Glomerular visceral epithelial cell (primary cell): Measurements from ENCODE around the gene KCNH1.

Experiments
- DNase-seq: peaks from one replicate; pipeline ENCODE4 v3.0.0-alpha.2; 2016; ENCODE audit errors: extremely low spot score

KCNH1 gene

DNA sequence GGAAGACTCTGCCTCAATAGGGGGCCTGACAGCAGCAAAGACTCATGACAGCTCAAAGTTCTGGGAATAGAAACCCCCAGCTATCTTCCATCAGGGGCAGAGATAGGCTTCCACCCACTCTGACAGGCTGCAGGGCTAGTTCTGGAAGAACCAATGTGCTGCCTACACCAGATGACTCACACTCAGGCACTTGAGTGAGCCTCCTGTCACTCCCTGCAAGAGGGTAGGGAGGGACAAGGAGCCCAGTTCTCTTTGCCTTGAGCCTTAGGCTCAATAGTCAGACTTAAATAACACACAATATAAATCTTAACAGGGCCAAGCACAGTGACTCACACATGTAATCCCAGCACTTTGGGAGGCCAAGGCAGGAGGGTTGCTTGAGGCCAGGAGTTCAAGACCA, 418.9 kb downstream of the KCNH1 start:
- no peak for DNase-seq

DNA sequence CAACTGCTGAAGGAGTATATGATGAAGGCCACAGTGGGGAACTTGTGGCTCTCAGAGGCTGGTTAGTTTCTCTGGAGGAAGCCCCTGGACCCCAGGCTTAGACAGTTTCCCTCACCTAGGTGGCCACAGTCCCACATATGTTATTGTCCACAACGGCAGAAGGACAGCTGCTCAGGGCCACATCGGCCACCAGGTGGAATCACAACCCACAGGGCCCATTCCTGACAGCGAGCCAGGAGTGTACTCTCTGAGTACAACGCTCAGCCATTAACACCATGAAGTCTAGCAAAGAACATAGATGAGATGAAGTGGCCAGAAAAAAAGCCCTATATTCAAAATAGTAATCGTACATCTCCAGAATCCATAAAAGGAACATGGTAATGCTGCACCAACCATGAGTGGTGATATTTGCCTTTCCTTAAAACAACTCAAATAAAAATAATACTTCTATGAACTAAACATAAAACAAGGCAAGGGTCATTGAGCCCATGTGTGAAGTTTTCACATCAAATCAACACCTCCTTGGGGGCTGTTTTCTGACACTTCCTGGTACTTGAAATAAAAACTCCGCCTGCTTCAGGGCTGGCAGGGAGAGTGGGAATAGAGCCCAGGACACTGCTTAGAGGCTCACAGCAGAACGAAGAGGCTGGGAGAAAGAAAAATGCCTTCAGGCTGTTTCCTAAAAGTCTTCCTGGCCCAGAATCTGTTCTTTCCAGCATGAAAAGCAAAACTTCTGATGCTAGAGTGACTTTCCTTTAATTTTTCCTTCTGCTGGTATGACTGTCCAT, 421.9 kb downstream of the KCNH1 start:
- DNase-seq, result no peak

DNA sequence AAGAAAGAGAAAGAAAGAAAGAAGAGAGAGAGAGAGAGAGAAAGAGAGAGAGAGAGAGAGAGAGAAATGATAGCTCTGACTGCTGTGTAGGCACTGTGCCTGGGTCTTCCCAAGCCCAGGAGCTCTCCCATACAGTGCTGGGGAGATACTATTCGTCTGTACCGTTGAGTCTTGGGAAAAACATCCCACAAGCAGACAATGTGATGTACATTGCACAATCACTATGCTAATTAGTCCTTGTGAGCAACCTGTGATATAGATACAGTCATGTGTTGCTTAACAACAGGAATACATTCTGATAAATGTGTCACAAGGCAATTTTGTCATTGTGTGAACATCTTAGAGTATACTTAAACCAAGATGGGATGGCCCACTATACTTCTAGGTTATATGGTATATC, 424.2 kb downstream of the KCNH1 start:
- no peak for DNase-seq

DNA sequence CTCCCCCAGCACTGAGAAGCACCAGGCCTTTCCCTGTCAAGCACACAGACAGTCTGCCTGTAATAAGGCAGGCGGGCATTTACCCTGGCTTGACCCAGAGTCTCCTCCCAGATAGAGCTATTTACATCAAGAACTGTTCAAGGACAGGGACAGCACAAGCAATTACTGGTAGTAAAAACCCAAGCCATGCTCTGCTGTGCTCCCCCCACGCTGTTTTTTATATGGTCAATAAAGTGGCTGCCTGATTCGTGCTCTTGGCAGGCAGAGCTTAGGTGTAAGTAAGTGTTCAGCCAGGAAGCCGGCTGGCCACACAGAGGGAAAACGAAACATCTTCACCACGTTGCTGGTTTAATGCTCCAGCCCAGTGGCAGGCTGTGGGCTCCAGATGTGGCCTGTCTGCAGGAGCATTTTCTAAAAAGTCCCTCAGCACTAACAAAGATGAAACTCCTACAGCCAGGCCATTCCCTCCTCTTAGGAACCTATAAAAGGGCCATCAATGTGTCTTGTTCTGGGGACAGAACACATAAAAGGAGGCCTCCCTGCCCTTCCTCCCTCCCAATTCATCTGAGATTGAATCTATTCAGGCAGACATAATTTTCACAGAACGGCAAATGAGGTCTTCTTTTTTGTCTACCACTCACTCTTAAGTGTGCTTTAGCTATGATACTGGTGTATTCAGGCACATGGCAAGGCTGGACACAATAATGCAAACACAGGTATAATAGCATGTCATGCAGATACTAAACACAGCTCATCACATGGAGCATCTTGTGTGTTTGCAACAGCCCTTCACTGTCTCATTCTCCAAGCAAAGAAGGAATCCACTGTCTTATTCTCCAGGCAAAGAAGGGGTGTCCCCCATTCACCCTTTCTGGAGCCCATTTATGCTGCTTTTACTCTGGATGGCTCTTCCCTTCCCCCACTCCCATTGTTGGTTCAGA, 426.4 kb downstream of the KCNH1 start:
- peak; percentile 25 for DNase-seq

DNA sequence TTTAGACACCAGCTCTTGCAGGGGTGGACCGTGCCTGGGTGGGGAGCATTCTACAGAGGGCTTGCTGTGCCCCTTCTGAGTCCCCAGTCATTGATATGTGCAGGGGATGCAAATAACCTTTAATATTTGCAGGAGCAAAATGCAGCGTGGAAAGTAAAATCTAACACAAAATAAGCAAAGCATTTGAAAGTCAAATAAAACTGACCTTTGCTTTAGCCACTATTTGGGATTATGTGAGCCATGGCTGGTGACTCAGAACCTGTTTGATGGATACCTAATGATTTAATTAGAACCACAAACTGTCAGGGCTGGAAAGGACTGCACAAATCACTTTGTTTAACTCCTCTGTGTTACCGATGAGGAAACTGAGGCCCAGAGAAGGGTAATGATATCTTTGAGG, 427.7 kb downstream of the KCNH1 start:
- no peak for DNase-seq

DNA sequence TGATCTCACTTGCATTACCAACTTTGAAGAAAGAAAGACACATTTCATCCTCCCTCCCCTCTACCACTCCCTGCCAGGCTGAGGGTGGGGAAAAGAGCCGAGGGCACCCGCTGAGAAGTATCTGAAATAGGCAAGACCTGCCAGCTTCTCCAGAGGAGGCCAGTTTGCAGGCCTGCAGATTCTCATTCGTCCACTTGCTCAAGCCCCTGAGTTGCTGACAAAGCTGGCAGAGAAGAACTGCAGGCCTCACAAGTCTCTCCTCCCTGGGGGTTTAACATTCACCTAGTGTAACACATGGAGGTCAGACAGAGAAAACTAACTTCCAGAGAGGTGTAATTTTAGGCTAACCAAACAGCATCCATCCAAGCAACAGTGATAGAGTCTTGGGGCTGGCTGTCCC, 428.9 kb downstream of the KCNH1 start:
- DNase-seq, result no peak

DNA sequence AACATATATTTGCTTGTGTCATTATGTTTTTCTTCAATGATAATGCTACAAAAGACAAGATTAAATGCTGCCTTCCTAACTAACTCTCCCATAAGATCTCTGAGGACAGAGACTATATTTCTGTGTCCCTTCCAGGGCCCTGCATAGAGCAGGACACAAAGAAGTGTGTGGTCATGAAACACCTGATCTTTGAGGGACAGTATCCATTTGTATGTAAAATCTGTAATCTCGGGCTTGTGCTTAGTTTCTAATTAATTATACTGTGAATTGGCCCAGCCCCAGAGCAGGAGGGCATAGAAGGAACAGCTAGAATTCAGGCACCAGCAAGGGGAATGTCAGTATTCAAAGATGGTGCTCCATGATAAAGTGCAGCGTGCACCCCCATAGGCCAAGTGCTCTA, 430.4 kb downstream of the KCNH1 start:
- no peak for DNase-seq

DNA sequence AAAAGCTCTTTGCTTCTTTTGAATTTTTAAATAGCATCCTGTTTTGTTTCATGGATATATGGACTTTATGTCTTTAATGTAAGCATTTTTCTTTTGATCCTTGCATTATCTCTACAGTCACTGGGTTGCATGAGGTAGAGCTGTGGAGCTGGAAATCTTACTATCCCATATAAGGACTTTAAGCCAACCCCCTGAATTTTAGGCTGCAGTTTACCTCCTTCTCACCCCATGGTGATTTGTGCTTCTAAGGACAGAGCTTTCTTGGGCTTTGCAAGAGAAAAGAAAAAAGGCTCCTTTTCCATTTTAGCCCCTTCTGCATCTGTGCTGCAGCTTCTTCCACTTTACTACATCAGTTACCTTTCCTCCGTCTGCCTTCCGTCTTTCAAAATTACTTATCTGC, 431.4 kb downstream of the KCNH1 start:
- no peak for DNase-seq

DNA sequence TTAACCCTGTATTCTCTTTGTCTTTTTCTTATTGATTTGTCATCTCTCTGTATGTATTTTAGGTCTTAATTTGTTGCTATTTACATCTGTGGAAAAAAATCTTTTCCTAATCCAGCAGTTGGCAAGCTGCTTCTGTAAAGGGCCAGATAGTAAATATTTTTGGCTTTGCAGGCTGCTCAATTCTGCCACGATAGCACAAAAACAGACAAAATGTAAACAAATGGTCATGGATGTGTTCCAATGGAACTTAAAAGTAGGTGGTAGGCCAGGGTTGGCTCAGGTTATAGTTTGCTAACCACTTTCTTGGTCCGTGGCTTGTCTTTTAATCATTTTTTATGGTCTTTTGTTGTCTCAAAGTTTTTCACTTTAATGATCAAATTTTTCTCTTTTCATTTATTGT, 433.4 kb downstream of the KCNH1 start:
- no peak for DNase-seq

DNA sequence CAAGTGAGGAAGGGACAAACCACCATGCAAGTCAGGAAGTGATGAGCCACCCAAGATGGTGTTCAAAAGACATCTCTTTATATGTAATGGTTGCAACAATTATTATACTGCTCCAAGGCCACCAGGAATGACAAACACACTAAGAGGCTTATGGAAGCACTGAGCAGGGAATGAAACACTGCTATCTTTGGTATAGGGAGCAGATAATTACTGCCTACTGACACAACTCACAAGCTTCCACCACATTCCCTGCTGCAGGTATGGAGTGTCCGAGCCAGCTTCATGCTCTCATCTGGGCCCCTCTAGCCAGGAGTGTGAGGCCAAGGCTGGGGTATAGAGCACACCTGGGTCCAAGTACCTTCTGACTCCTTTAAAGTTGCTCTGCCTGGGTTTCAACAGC, 433.9 kb downstream of the KCNH1 start:
- DNase-seq, result no peak

DNA sequence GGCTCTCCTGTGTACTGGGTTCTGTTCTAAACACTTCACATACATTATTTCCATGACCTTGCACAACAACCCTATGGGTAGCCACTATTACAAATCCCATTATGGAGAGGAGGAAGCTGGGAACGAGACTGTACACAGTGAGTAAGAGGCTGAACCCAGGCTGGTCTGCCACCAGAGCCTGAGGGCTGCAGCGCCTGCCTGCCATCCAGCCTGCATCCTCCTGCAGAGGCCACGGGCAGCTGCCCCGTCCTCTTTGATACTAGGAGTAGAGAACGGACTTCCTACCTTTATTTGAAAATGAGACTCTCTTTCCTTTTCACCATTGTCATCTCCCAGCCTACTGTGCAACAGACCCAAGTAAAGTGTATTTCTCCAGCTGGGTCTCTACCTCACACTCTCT, 435.3 kb downstream of the KCNH1 start:
- no peak for DNase-seq

DNA sequence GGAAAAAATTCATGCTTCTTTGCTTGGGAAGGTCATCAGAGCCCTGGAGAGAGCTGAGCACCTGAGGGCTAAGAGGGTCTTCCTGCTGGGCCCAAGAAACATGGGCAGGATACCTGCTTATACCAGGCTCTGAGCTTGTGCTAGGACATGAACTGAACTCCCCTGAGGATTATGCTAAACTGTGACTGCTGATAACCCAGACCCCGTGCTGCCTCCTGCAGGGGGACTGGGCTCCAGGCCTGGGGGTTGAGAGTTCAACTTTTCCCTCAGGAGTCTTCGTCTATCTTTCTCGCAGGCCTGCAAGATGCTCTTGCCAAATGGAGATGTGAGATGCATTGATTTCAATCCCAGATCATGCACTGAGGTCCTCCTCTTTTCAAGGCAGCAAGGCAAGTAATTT, 436.8 kb downstream of the KCNH1 start:
- no peak for DNase-seq

DNA sequence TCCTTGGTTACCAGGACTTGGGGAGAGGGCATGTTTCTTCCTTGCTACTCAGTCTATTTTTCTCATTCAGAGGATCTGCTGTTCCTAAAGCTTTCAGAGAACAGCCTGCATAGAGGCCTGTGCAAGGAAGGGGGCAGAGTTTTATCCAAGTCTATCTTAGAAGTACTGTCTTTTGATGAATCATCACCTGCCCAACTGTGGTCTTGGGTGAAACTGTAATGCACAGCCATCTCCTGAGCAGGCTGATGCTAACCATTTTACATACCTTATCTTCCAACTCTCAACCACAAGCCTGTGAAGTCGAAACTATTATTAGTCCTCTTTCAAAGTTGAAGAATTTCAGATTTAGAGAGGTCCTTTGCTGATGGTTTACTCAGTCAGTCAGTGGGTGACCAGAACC, 437.2 kb downstream of the KCNH1 start:
- DNase-seq, result peak; percentile 74

DNA sequence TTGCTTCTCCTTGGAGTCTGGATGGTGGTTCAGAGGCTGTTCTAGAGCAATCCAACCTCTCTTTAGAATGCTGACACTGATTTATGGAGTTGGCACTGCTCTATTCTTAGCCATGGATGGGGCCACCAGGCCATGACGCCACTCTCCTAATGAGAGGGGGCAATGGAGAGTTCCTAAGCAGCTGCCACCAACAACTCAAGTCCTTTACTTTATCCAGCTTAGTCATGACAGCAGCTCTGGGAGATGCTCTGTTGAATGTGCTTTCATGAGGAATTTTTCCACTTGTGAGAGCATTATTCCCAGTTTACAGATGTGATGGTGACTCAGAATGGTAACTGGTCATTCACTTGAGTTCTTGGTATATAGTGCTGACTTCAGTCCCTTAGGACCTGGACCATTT, 438.9 kb downstream of the KCNH1 start:
- DNase-seq, result peak; percentile 38

DNA sequence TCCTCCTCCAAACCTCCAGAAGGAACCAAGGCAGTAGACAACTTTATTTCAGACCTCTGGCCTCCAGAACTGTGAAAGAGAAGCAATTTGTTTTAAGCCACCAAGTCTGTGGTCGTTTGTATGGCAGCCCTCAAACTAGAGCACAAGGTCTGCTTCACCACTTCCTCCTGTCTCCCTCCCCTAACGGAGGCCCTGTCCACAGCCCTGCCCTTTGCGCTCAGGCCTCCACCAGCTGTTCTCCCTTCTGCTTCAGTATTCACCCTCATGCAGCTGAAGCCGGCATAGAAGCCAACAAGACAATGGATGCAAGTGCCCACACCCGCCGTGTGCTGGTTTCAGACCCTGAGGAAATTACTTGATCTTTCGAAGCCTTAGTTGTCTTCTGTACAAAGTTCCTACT, 441.2 kb downstream of the KCNH1 start:
- DNase-seq, result no peak

DNA sequence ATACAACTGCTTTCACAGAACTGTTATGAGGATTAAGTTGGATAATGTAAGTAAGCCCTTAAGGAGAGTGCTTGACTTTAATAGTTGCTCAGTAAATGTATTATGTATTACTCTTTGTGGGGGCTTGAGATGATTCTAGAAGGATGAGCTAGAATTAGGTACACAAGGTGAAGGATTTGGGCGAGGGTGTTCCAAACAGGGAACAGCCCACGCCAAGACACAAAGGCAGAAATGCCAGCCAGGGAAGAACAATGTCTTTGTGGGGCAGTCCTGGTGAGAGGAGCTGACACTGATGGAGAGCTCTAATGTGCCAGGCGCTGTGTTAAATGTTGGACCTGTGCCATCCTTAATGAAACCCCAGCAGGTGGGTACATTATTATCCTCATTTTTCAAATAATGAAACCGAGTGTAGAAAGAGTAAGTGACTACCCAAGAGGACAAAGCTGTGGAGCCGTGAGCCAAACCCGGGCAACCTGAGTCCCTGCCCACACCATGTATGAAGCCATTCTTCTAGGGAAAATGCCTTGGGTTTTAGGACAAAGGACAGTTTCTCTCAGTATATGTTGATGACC, 442.8 kb downstream of the KCNH1 start:
- DNase-seq, result no peak

DNA sequence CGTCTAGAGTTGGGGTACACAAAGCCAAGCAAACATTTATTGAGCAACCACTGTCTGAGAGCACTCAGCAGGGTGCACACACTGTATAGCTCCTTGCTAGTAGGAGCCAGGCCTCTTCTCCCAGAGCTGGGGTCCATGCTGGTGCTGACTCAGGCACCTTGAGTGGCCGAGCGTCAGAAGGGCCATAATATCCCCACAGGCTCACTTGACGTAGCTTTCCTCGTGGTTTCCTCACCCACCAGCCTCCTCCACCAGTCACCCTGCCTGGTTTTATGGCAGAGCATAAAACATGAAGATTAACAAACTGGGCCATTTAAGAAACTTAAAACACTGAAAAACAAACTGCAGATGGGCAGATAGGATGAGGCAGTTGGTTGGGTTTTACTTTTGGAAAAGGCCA, 443.7 kb downstream of the KCNH1 start:
- DNase-seq, result peak; percentile 46

DNA sequence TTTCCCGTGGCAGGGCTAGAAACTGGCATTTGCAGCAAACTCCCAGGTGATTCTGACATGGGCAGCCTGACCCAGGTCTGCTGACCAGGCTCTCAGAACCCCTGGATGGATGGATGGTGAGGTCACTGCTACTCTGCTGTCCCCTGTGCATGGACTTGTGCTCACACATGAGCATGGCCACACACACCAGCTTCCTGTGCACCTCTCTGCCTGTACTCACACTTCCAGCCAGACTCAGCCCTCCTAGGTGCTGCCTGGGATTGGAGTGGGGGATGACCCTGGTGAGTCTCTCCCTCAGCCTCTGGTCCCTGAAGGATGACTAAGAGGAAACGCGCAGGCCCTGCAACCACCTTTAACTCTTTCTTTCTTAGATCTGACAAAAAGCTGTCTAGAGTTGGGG, 444.1 kb downstream of the KCNH1 start:
- DNase-seq, result peak; percentile 62

DNA sequence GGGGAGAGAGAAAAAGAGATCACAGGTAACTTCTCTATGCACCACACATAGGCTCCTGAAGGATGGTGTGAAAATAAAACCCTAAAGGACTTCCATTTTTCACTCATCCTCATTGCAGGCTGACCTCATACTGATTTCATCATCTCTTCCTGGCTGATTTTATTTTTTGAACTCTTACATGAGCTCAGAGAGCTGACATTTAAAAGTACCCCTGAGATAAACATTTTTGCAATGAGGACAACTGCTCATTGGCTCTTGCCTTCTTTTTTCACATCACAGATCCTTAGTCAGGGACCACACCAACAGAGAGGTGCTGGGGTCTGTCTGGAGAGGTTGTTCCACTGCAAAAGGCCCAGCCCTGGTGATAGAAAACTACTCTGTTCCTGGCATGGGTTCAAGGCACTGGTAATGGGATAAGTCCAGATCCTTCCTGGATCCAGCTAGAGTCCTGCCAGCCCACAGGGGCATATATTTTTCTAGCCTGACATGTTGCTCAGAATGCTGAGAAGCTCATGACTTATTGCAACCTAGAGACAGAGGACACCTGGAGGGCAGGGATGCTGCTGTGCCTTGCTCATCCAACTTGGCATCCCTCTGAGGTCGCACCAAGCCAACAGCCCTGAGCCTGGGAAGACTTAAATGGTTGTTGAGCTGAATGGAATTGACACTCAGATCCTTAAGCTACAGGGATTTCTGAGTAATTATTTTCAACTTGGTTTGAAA, 445.3 kb downstream of the KCNH1 start:
- DNase-seq, result no peak

DNA sequence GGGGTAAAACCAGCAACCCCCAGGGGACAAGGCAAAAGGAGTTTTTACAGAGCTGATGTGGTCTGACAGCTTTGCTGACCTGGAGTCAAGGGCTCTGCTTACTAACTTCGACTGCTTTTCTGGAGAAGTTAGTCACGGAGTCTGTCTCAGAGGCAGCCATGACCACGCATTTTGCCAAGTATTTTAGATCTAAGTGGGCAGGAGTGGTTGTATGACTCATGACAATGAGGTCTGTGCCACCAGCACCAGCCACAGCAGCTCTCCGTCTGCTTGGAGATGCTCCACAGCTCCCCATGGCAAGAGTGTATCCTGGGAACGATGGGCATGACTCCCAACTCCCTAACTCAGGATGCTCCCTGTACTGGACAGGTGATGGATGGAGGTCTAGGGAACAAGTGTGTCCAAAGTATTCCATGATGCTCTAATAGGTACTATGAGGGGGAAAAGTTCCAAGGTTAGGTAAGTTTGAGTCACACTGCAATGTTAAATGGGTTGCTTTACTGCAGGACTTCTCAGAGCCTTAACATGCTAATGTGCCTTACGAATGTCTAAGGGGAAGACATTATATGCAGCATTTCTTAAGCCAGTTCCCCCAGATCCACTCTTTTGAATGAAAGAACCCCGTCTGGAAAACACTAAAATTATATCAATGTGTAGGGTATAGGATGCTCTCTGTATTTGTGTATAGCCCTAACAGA, 446.2 kb downstream of the KCNH1 start:
- DNase-seq, result peak; percentile 87

DNA sequence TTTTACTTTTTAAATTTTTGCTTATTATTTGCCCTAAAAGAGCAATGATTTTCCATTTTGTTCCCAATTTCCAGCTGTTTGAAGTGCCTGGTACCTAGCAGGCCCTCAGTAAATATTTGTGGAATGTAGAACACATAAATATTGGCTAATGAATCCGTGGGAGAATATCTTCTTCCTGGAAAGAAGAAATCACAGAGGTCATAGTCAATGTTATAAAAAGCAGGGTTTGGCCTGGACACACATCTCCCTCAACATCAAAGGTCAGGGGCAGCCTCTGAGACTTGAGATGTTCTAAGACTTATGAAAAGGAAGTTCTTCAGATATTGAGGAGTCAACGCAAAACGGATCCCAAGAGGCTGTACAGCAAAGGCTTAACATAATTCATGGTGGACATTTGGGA, 447.1 kb downstream of the KCNH1 start:
- no peak for DNase-seq

DNA sequence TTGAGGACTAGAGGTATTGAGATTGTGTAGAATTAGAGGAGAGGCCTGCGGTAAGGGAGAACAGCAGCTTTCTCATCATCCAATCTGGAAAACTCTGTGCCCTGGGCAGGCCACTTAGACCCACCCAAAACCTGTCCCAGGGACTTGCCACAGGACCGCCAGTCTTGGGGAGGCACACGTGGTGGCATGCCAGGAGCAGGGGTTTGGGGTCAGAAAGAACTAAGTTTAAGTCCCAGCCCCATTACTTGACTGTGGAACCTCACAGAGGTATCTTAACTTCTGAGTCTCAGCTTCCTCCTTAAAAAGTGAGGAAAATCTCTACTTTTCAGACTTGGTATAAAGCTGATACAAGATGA, 448.7 kb downstream of the KCNH1 start:
- DNase-seq, result no peak
